Hindlimb muscle (tissue), 1 donor: Measurements from ENCODE around the gene ASIC2. TPM values are rescaled to one million over a fixed set of nuclear protein-coding genes. Genes with fewer than 3 reads are reported as not detected.

Experiments
- DNase-seq: peaks from one replicate; pipeline ENCODE4 v3.0.0-alpha.2; 2013
- polyA plus RNA-seq: library from polyadenylated mRNA; unstranded; fragments of 120-200 nt; gene quantifications from one replicate; pipeline ENCODE4 v1.2.1, GENCODE V29; 2013; ENCODE audit not compliant: insufficient read length

ASIC2 gene
- polyA plus RNA-seq: not detected

DNA sequence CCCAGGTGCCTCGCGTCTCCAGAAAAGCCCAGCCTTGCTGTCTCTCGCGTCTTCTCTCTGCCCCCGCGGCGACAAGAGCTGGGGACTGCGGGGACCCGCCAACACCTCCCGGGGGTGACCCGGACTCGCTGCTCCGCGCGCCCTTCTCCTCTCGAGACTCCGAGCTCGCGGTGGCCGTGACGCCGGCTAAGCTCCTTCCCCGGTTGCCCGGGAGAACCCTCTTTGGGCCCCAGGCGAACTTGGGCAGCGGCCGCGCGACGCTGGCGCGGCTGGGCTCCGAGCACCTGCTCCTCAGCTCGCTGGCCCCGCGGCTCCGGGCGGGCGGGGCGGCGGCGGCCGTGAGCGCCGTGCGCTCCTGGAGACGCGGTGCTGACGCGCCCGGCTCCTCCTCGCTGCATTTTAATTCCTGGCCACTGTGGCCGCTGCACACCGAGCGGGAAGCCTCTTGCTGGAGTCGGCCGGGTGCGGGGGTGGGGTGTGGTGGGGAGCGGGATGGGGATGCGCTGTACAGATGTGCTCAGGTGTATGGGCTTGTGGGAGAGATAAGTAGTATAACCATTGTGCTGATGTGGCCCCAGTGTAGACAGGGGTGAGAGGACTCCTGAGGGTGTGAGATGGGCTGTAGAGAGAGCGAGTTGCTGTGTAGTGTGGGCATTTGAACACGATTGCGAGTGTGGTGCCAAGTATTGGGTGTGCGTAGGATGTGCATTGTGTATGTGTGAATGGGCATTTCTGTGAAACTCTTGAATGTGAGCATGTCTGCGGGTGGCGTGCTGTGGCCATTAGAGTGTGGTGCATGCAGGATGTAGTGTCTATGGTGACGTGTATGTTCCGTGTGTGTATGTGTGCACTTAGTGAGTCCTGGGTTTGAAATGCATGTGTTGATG is at the start of gene ASIC2:
Gene ASIC2, minus strand, starts transcription at position 315 of the 887 bp plus-strand sequence.
- DNase-seq: no peak

DNA sequence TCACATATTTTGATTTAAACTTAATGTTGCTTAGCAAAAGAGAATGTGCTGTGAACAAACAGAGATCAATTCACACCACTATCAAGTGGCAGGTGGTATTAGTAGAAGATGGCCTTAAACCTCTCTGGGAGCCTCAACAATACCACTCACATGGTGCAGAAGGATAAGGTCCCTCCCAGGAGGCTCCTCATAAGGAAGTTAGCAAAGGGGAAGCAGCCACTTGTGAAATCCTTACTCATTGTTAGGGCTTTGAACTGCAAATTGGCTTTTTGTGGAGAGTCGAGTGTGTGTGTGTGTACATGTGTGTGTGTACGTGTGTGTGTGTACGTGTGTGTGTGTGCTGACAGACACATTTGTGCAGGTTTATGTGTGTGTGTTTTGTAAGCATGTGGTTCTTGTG is 48.9 kb upstream of the ASIC2 start:
- no peak for DNase-seq

GRCh38 chr17:33338242-33338641 is 45.1 kb upstream of the ASIC2 start:
- no peak for DNase-seq

- no peak for DNase-seq
Measured at GRCh38 chr17:33335491-33336173, 42.5 kb upstream of the ASIC2 start.

GRCh38 chr17:33334703-33335102 is 41.6 kb upstream of the ASIC2 start:
- DNase-seq: no peak

GRCh38 chr17:33330877-33331276 is 37.8 kb upstream of the ASIC2 start:
- no peak for DNase-seq

DNA sequence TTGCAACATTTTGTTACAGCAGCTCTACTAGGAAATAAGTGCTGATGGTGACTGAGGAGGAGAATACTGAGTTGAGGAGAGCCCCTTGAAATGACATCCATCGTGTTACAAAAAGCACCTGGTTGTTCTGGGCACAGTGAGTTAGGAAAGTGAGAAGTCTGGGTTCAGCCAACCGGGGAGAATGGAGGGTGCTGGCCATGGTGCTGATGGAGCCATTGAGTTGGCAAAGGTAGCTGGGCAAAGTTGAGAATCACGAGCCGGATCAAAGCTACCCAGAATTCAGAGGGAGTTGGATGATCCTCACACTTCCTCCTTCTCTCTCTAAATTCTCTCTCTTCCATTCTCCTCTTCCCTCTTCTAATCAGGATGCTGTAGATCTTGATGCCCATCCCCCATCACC is 35.0 kb upstream of the ASIC2 start:
- DNase-seq: peak; percentile 1

DNA sequence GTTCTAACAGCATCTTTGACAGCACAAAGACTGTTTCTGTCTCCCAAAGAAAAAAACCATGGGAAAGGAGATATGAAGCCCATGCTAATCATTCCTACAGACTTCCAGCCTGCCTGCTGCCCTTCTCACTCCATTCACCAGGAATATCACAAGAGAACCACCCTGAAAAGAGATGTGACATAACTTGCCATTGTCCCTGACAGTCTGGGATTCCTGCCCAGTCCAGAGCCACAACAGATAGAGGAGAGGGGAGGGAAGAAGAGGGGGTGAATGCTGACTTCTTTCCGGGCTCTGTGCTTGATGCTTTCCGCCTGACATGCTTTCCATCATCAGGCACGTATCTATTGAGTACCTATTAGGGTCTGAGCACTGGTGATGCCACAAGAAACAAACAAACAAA is 31.6 kb upstream of the ASIC2 start:
- DNase-seq: no peak

GRCh38 chr17:33322063-33322462 is 29.0 kb upstream of the ASIC2 start:
- no peak for DNase-seq

- no peak for DNase-seq
Measured at GRCh38 chr17:33318241-33318640, 25.1 kb upstream of the ASIC2 start.

GRCh38 chr17:33316746-33317145 is 23.7 kb upstream of the ASIC2 start:
- DNase-seq: no peak

GRCh38 chr17:33310296-33310695 is 17.2 kb upstream of the ASIC2 start:
- DNase-seq: no peak

DNA sequence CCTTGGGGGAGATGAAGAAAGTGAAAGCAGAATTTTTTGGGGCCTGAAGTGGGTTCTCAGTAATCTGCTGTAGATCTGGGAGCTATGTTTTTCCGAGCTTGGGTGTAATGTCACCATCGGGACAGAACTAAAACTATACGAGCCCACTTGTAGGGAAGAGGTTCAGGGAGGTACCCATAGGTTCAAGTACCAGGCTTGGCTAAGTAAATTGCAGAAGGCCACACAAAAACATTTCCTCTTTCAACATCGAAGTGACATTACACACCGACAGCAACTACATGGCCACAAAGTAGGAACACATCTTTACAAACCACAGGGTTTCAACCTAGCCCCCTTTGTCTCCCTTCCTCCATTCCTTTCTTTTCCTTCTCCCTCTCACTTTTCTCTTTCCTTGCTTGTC is 10.2 kb upstream of the ASIC2 start:
- no peak for DNase-seq

- DNase-seq: no peak
Measured at GRCh38 chr17:33302394-33302793, 9.3 kb upstream of the ASIC2 start.

DNA sequence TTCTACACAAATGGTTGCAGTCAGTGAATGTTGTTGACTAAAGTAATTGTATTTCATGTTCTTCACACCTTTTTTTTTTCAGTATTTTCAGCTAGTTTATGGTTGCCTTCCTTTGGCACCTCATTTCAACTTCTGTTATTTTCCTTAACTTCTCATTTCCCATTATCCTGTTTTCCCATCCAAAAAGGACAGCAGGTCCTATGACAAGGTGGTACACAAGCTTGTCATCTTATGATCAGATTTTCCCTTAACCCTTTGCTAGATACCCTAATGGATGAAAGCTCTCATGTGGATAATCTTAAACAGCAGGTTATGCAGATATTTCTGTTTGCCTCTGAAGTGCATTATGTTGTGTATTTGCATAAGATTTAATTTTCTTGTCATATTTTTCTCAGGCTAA is 7.1 kb upstream of the ASIC2 start:
- DNase-seq: no peak

DNA sequence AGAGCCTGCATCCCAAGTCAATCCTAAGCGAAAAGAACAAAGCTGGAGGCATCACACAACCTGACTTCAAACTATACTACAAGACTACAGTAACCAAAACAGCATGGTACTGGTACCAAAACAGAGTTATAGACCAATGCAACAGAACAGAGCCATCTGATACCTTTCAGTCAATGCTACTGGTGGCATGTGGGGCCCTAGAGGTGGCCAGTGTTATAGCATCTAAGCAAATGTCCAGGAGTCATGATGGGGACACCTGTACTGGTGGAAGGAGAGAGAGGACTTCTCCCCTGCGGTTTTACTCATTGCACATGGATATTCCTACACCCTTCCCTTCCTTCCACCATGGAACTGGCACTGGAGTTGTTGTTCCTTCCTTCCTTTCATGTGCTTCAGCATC is 6.0 kb upstream of the ASIC2 start:
- DNase-seq: no peak

- DNase-seq: no peak
Measured at GRCh38 chr17:33297643-33298042, 4.5 kb upstream of the ASIC2 start.

- DNase-seq: no peak
Measured at GRCh38 chr17:33294994-33295393, 1.9 kb upstream of the ASIC2 start.

- no peak for DNase-seq
Measured at GRCh38 chr17:33292201-33292980, 704 bp downstream of the ASIC2 start.

DNA sequence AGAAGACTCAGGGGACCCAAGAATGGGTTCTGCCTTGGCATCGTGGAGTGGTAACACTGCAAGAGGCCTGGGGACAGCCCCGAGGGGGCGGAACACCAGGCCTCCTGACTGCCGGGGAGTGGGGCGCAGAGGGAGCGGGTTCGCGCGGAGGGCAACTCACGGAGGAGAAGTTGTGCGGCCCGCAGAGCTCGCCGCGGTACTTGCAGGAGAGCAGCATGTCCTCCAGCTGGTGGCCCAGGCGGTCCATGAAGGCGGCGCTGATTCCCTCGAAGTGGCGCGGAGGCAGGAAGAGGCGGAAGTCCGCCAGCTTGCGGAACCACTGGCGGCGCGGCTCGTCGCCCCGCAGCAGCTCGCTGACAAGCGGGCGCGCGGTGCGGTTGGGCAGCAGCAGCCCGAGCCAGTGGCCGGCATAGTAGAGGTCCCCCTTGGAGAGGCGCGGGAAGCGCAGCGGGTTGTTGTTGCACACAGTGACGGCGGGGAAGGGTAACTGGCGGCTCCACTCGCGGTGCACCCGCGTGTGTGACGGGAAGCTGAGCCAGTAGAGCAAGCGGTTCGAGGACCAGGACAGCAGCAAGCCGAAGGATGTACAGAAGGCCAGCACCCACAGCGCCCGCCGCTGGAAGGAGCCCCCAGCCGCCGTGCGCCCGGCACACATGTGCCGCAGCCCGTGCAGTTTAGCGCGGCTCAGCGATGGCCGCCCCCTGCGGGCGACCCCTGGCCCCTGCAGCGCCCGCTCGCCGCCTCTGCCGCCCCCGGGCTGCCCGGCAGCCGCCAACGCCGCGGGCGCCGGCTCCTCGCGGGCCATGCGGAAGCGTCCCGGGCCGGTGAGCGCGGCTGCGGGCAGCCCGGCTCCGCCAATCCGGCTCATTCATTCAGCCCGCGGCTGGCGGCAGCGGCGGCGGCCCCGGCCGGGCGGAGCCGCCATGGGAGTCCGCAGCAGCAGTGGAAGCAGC is 1.6 kb downstream of the ASIC2 start:
- DNase-seq: peak; percentile 8

- no peak for DNase-seq
Measured at GRCh38 chr17:33290253-33290652, 2.8 kb downstream of the ASIC2 start.

DNA sequence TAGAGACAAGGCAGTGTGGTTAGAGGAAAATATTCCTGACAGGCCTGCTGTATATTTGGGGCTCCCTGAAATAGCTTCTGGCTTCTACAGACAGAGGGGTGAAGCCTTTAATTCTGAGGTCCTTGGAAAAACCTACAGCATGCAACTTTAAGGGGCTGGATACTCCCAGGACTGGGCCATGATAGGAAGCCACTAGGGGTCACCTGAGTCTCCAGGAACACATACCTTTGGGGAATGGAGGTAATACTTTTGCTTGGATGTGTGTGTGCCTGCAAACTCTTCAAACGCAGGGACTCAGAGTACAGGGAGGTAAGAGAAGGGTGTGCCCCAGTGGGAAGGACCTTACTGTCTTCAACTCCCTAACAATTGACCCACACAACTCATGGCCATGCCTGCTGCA is 4.1 kb downstream of the ASIC2 start:
- no peak for DNase-seq
